Trophoblast cell (in vitro differentiated cells and primary cell): ENCODE measurements around the gene TSHR.

ENCODE experiments used
- DNase-seq, 2 donors: peaks; one replicate each; pipeline ENCODE4 v3.0.0-alpha.2; 2016
- H2AFZ ChIP-seq: 2 replicates; pipeline ENCODE4 v1.6.1; 2013; ENCODE audit warnings: low read length, moderate library complexity, mild to moderate bottlenecking; ENCODE audit not compliant: insufficient read depth, poor library complexity
- H2AK5ac ChIP-seq: 2 replicates; pipeline ENCODE4 v1.6.1; 2013; ENCODE audit warnings: mild to moderate bottlenecking, low read length
- H2BK120ac ChIP-seq: 2 replicates; pipeline ENCODE4 v1.6.1; 2013; ENCODE audit warnings: low read length, mild to moderate bottlenecking, moderate library complexity; ENCODE audit not compliant: insufficient read depth, poor library complexity
- H2BK12ac ChIP-seq: 2 replicates; pipeline ENCODE4 v1.6.1; 2013; ENCODE audit warnings: mild to moderate bottlenecking, low read length, moderate library complexity
- H2BK5ac ChIP-seq: 2 replicates; pipeline ENCODE4 v1.6.1; 2013; ENCODE audit warnings: low read length, low read depth, moderate library complexity, mild to moderate bottlenecking; ENCODE audit not compliant: poor library complexity
- H3K14ac ChIP-seq: 2 replicates; pipeline ENCODE4 v1.6.1; 2013; ENCODE audit warnings: mild to moderate bottlenecking, low read length
- H3K18ac ChIP-seq: 2 replicates; pipeline ENCODE4 v1.6.1; 2013; ENCODE audit warnings: mild to moderate bottlenecking, low read length
- H3K23ac ChIP-seq: 2 replicates; pipeline ENCODE4 v1.6.1; 2013; ENCODE audit warnings: low read length
- H3K27ac ChIP-seq: 2 replicates; pipeline ENCODE4 v1.5.1; 2013; ENCODE audit warnings: low read depth, mild to moderate bottlenecking, inconsistent platforms, low read length, moderate library complexity
- H3K27me3 ChIP-seq: 2 replicates; pipeline ENCODE4 v1.6.1; 2013; ENCODE audit warnings: inconsistent platforms, mild to moderate bottlenecking, low read length, moderate library complexity; ENCODE audit not compliant: insufficient read depth
- H3K36me3 ChIP-seq, 2 experiments: 1 replicate in 1 of 2; 2 replicates in 1 of 2; pipeline ENCODE4 v1.6.1; 2013; ENCODE audit warnings: low read length in 2 of 2, mild to moderate bottlenecking in 2 of 2, moderate library complexity in 1 of 2; ENCODE audit not compliant: insufficient read depth in 2 of 2, control insufficient read depth in 1 of 2
- H3K4ac ChIP-seq: 2 replicates; pipeline ENCODE4 v1.6.1; 2013; ENCODE audit warnings: low read depth, mild to moderate bottlenecking, low read length, moderate library complexity
- H3K4me1 ChIP-seq, 2 experiments: 1 replicate in 1 of 2; 2 replicates in 1 of 2; pipeline ENCODE4 v1.6.1; 2013; ENCODE audit warnings: low read length in 2 of 2, mild to moderate bottlenecking in 2 of 2, moderate library complexity in 1 of 2; ENCODE audit not compliant: insufficient read depth in 2 of 2, control insufficient read depth in 1 of 2
- H3K4me2 ChIP-seq: 2 replicates; pipeline ENCODE4 v1.6.1; 2013; ENCODE audit warnings: inconsistent platforms, mild to moderate bottlenecking, low read length, moderate library complexity
- H3K4me3 ChIP-seq: 2 replicates; pipeline ENCODE4 v1.5.1; 2013; ENCODE audit warnings: mild to moderate bottlenecking, low read depth, low read length, inconsistent platforms
- H3K79me1 ChIP-seq: one replicate; pipeline ENCODE4 v1.6.1; 2013; ENCODE audit warnings: low read length
- H3K79me2 ChIP-seq: 2 replicates; pipeline ENCODE4 v1.6.1; 2013; ENCODE audit warnings: low read length, mild to moderate bottlenecking; ENCODE audit not compliant: control insufficient read depth, insufficient read depth, poor library complexity
- H3K9ac ChIP-seq: 2 replicates; pipeline ENCODE4 v1.6.1; 2013; ENCODE audit warnings: mild to moderate bottlenecking, low read length
- H3K9me3 ChIP-seq: 2 replicates; pipeline ENCODE4 v1.6.1; 2013; ENCODE audit warnings: low read depth, mild to moderate bottlenecking, control low read depth, inconsistent platforms, low read length; ENCODE audit not compliant: insufficient read depth
- H4K12ac ChIP-seq: 2 replicates; pipeline ENCODE4 v1.6.1; 2013; ENCODE audit warnings: low read depth, mild to moderate bottlenecking, low read length, moderate library complexity
- H4K8ac ChIP-seq: 2 replicates; pipeline ENCODE4 v1.6.1; 2013; ENCODE audit warnings: low read depth, mild to moderate bottlenecking, low read length, moderate library complexity
- H4K91ac ChIP-seq: one replicate; pipeline ENCODE4 v1.6.1; 2013; ENCODE audit warnings: low read depth, mild to moderate bottlenecking, low read length, moderate library complexity
- WGBS: extraction: QIAGEN DNeasy Blood & Tissue Kit; methylation state at CpG from one replicate; pipeline ENCODE4 v1.1.7; 2013; ENCODE audit warnings: missing lambda C conversion rate; ENCODE audit not compliant: insufficient read length, insufficient coverage; ENCODE audit errors: extremely low coverage; 5-methylcytosine and 5-hydroxymethylcytosine counted together

TSHR gene

DNA sequence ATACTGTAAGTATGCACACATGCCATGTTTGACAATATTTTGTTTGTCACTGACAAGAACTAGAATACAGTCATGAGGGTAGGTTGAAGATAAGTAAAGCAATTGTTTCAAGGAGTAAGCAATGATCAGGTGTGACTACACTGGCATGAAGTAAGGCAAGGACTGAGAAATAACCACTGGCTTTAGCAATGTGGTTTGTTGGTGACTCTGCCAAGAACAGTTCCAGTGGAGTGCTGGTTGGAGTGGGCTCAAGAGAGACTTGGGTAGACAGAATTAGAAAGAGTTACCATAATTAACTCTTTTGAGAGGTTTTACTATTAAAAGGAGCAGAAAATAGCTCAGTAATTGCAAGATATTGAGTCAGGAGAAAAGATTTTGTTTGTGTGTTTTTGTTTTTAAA lies 135.7 kb downstream of the TSHR start:
- Histone ChIP-seq H2BK12ac (no peak overlapping the region), H3K27me3 (no peaks in the 10 kb centered on the region), H2AK5ac (no peak overlapping the region), H3K36me3 (no peaks in the 10 kb centered on the region), H3K9me3 (no peaks in the 10 kb centered on the region), H3K4me2 (no peak overlapping the region), H3K9ac (no peak overlapping the region), H3K4ac (no peak overlapping the region), H2BK120ac (no peak overlapping the region), H4K8ac (no peak overlapping the region), H2BK5ac (no peak overlapping the region), H4K12ac (no peak overlapping the region), H3K4me1 (no peaks in the 10 kb centered on the region), H3K27ac (no peak overlapping the region), H3K4me3 (no peak overlapping the region), H2AFZ (no peak overlapping the region), H3K79me1 (no peaks in the 10 kb centered on the region), H4K91ac (no peak overlapping the region), H3K14ac (no peak overlapping the region), H3K79me2 (no peaks in the 10 kb centered on the region), H3K18ac (no peak overlapping the region), H3K23ac (no peak overlapping the region)
- no peak for DNase-seq

DNA sequence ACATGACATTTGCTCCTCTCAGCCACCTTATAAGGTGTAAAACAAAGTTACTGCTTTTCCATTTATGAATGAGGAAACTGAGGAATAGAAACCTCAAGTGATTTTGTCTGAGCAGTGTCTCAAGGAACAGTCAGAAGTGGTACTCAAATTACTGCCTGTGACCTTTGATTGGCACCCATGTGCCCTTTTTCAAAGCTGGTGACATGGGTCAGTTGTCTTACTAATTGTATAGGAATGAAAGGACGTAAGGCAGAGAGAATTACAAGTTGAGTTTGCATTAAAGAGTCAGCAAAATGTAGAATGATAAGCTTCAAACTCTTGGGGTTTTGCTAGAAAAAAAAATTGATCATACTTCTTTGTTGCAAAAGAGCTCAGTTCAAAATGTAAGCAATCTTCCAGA lies 136.2 kb downstream of the TSHR start:
- Histone ChIP-seq H2BK12ac (no peak overlapping the region), H2BK5ac (no peak overlapping the region), H3K18ac (no peak overlapping the region), H3K27me3 (no peaks in the 10 kb centered on the region), H2AFZ (no peak overlapping the region), H4K12ac (no peak overlapping the region), H3K27ac (no peak overlapping the region), H4K91ac (no peak overlapping the region), H2AK5ac (no peak overlapping the region), H3K79me1 (no peaks in the 10 kb centered on the region), H3K4me2 (no peak overlapping the region), H3K4me1 (no peaks in the 10 kb centered on the region), H3K9ac (no peak overlapping the region), H3K4me3 (no peak overlapping the region), H3K79me2 (no peaks in the 10 kb centered on the region), H2BK120ac (no peak overlapping the region), H3K14ac (no peak overlapping the region), H3K23ac (no peak overlapping the region), H4K8ac (no peak overlapping the region), H3K4ac (no peak overlapping the region), H3K9me3 (no peaks in the 10 kb centered on the region), H3K36me3 (no peaks in the 10 kb centered on the region)
- WGBS, result no CpG with 5 or more reads among the region's 1 CpG
- DNase-seq, result no peak

DNA sequence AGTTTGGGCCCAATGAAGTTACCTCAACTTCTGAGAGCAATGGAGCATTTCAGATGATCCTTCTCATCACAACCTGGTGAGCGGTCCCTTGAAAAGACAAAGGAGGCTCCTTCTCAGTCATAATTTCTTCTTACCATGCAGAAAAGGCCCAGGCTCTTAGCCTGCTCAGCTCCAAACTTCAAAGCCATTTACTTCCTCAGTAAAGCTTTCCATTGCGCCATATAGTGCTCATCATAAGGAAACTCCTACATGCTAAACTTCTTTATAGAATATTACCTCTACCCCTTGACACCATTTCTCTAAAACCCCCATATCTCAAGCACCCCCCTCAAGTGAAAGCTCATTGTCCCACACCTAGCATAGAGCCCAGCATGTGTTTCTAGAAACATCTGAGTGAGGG lies 138.2 kb downstream of the TSHR start:
- Histone ChIP-seq H4K8ac (no peak overlapping the region), H3K27ac (no peak overlapping the region), H4K12ac (no peak overlapping the region), H2BK5ac (no peak overlapping the region), H3K4me1 (no peaks in the 10 kb centered on the region), H3K27me3 (no peaks in the 10 kb centered on the region), H2AK5ac (no peak overlapping the region), H3K9me3 (no peaks in the 10 kb centered on the region), H3K4me2 (no peak overlapping the region), H3K79me1 (no peaks in the 10 kb centered on the region), H3K36me3 (no peaks in the 10 kb centered on the region), H2BK120ac (no peak overlapping the region), H3K79me2 (no peaks in the 10 kb centered on the region), H3K14ac (no peak overlapping the region), H3K18ac (no peak overlapping the region), H3K9ac (no peak overlapping the region), H3K4me3 (no peak overlapping the region), H2AFZ (no peak overlapping the region), H3K23ac (no peak overlapping the region), H3K4ac (no peak overlapping the region), H2BK12ac (no peak overlapping the region), H4K91ac (no peak overlapping the region)
- no CpG with 5 or more reads among the region's 2 CpGs for WGBS
- no peak for DNase-seq

DNA sequence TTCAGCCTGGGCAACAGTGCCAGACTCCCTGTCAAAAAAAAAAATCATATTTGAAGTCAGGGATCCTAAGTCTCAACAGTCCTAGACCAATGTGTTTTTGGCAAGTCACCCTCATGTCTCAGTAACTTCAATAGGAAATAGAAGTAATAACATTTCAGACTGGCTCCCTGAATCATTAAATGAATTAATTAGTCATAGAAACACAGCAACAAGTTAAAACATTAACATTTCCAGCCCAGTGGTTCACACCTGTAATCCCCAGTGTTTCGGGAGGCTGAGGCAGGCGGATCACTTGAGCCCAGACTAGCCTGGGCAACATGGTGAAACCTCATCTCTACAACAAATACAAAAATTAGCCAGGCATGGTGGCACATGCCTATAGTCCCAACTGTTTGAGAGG lies 140.1 kb downstream of the TSHR start:
- H4K91ac ChIP-seq, result no peak overlapping the region
- H2BK5ac ChIP-seq, result no peak overlapping the region
- H2AFZ ChIP-seq, result no peak overlapping the region
- no peaks in the 10 kb centered on the region for H3K9me3 ChIP-seq
- H3K27me3 ChIP-seq, result no peaks in the 10 kb centered on the region
- no peak overlapping the region for H3K4me2 ChIP-seq
- no peak for DNase-seq
- no peak overlapping the region for H2AK5ac ChIP-seq
- H3K79me2 ChIP-seq, result no peaks in the 10 kb centered on the region
- H3K79me1 ChIP-seq, result no peaks in the 10 kb centered on the region
- H4K12ac ChIP-seq, result no peak overlapping the region
- H3K14ac ChIP-seq, result no peak overlapping the region
- H3K27ac ChIP-seq, result no peak overlapping the region
- no peak overlapping the region for H4K8ac ChIP-seq
- no peak overlapping the region for H3K4me3 ChIP-seq
- no peak overlapping the region for H2BK120ac ChIP-seq
- WGBS, result no CpG with 5 or more reads among the region's 2 CpGs
- no peak overlapping the region for H3K9ac ChIP-seq
- no peaks in the 10 kb centered on the region for H3K4me1 ChIP-seq
- no peak overlapping the region for H3K18ac ChIP-seq
- H2BK12ac ChIP-seq, result no peak overlapping the region
- no peak overlapping the region for H3K23ac ChIP-seq
- H3K4ac ChIP-seq, result no peak overlapping the region
- no peaks in the 10 kb centered on the region for H3K36me3 ChIP-seq

DNA sequence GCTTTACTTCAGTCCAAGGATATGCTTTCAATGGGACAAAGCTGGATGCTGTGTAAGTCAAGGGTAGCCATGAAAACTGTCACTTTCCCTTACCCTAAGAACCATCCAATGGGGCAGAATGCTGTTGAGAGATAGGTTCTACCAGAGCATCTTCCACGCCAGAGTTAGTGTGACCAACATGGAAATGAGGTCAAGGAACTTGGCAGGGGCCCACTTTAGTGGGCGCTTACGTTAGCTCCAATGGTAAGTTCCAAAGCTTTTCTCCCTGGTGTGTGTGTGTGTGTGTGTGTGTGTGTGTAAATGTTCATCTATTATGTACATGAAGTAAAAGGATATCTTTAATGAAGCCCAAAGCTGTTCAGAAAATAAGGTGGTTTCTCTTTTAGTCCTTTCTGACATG lies 141.2 kb downstream of the TSHR start:
- H3K79me2 ChIP-seq, result no peaks in the 10 kb centered on the region
- WGBS, result no CpG with 5 or more reads among the region's 3 CpGs

More for the DNA sequence above, 141.2 kb downstream of the TSHR start:
- Histone ChIP-seq H4K12ac (no peak overlapping the region), H2AFZ (no peak overlapping the region), H2AK5ac (no peak overlapping the region), H2BK5ac (no peak overlapping the region), H3K23ac (no peak overlapping the region), H3K14ac (no peak overlapping the region), H2BK12ac (no peak overlapping the region), H3K9ac (no peak overlapping the region), H3K36me3 (no peaks in the 10 kb centered on the region), H3K79me1 (no peaks in the 10 kb centered on the region), H2BK120ac (no peak overlapping the region), H3K9me3 (no peaks in the 10 kb centered on the region), H3K4me1 (no peaks in the 10 kb centered on the region), H3K27ac (no peak overlapping the region), H4K91ac (no peak overlapping the region), H3K27me3 (no peaks in the 10 kb centered on the region), H4K8ac (no peak overlapping the region), H3K18ac (no peak overlapping the region), H3K4me2 (no peak overlapping the region), H3K4me3 (no peak overlapping the region), H3K4ac (no peak overlapping the region)
- DNase-seq, result no peak
